ENCODE data around the gene ARHGEF11.

Gene ARHGEF11

DNA sequence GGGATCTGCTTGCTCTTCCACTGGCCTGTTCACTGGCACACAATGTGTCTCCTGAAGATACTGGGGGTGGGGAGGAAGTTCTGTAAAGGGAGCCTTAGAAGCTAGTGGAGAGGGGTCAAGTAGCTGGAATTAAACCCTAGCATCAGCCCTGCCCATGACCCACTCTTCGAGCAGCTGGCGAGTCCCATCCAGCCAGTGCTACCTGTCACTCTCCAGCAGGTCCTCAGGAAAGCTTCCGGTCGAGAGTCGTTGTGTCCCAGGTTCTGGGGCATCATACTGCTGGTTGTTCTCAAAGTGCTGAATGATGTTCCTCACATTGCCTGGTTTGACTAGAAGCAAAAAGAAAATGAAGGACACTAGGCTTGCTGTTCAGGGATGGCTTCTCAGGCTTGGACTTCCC, 94.2 kb downstream of the ARHGEF11 start:
- ChIA-PET CTCF (no interaction called here), POLR2A (no interaction called here)
- DNase-seq (ENCODE audit: extremely low spot score), result no peak
- TF ChIP-seq HDGF (IDR thresholded peaks at IDR 0.05; ENCODE audit: borderline replicate concordance) (no peak), ZNF384 (IDR thresholded peaks at IDR 0.05) (no peak)

DNA sequence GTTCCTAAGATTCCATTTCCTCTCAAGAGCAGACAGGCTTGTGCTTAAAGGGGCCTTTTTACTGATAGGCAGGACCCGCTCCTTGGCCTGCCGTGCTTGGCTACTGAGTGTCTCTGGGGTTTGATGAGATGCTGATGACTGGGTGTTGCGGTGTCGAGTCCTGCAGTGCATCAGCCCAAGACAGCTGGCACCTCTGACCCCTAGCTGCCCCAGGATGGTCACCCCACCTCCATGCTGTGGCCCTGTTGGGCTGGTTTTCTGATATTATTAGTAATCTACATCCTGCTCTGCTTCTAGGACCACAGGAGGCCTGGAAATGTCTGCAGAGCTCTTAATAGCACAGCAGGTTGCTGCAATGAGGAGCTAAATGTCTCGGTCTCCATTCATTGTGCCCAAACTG, 96.4 kb downstream of the ARHGEF11 start:
- no peak for TF ChIP-seq L3MBTL2 (conservative IDR thresholded peaks at IDR 0.05)
- TF ChIP-seq FOXK2 (IDR thresholded peaks at IDR 0.05), result no peak
- TF ChIP-seq ARNT (IDR thresholded peaks at IDR 0.05), result no peak
- TF ChIP-seq HDGF (IDR thresholded peaks at IDR 0.05; ENCODE audit: borderline replicate concordance), result no peak
- no peak for TF ChIP-seq BHLHE40 (IDR thresholded peaks at IDR 0.05; ENCODE audit: borderline replicate concordance)
- ChIA-PET CTCF (interaction anchor here (0.7 to 1.4 kb wide), 4 partner anchors 9 to 125 kb away, joined by 3 to 4 read pairs (median 4); no protein-coding TSS in a partner anchor), POLR2A (no interaction called here)
- no peak for DNase-seq (ENCODE audit: extremely low spot score)

DNA sequence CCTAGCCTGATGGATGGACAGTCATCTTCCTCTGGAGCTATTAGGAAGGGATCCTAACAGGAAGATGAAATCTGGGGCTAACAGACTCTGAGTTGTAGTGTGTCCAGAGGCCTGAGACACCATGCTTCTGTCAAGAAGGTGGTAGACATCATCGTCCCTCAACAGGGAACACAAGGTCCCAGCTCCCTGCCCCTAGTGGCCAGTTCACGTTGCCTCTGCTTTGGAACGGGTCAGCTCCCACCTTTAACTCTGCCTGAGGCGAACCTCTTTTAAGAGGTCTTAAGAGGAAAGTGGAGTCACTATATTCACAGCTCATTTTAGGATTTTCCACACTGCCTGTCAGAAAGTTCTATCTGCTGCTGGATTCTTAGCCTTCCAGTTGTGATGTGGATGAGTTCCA, 96.8 kb downstream of the ARHGEF11 start:
- DNase-seq (ENCODE audit: extremely low spot score), result peak; percentile 42
- POLR2A ChIA-PET, result no interaction called here
- no peak for TF ChIP-seq LEF1 (IDR thresholded peaks at IDR 0.05; ENCODE audit: borderline replicate concordance)
- no peak for TF ChIP-seq HDGF (IDR thresholded peaks at IDR 0.05; ENCODE audit: borderline replicate concordance)
- no peak for TF ChIP-seq ARNT (IDR thresholded peaks at IDR 0.05)
- TF ChIP-seq L3MBTL2 (conservative IDR thresholded peaks at IDR 0.05), result no peak
- no peak for TF ChIP-seq BHLHE40 (IDR thresholded peaks at IDR 0.05; ENCODE audit: borderline replicate concordance)
- no peak for TF ChIP-seq TARDBP (IDR thresholded peaks at IDR 0.05)
- no peak for TF ChIP-seq FOXA1 (IDR thresholded peaks at IDR 0.05)
- TF ChIP-seq, protein P1, sequence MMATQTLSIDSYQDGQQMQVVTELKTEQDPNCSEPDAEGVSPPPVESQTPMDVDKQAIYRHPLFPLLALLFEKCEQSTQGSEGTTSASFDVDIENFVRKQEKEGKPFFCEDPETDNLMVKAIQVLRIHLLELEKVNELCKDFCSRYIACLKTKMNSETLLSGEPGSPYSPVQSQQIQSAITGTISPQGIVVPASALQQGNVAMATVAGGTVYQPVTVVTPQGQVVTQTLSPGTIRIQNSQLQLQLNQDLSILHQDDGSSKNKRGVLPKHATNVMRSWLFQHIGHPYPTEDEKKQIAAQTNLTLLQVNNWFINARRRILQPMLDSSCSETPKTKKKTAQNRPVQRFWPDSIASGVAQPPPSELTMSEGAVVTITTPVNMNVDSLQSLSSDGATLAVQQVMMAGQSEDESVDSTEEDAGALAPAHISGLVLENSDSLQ (IDR thresholded peaks at IDR 0.05), result no peak
- CTCF ChIA-PET, result interaction anchor here (0.7 to 1.4 kb wide), 3 partner anchors 8 to 126 kb away, joined by 3 to 4 read pairs (median 3); no protein-coding TSS in a partner anchor

DNA sequence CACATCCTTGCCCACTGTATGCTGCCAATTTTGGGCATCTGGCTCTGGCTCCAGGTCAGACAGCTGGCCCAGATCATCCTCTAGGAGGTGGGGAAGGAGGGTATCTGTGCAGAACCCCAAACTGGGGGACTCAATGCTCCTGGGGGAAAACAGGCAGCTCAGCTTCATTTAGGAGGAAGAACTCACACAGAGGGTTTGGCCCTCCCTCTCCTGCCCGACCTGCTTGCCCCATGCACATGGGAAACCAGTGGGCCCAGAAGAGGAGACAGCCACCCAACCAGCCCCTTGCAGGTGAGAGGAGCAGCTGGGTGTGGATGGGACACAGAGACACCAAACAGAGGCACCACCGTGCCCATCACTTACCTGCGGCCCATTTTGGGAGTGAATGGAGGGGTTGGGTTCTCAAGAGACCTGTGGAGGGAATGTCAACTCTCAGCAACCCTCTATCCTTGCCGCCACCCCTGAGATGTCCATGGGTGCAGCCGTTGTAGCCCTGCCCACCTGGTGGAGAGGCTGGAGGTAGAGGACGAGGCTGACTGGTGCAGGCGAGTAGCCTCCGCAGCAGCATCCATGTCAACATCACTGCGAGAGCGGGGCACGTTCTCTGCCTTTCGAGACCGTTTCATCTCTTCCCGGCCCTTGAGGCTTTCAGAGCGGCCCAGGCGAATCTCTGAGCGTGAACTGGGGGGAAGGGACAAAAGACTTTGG, 97.6 kb downstream of the ARHGEF11 start:
- CTCF ChIA-PET, result interaction anchor here (1.2 to 1.4 kb wide), 2 partner anchors 8 to 11 kb away, joined by 3 to 4 read pairs; no protein-coding TSS in a partner anchor
- POLR2A ChIA-PET, result no interaction called here
- TF ChIP-seq CTBP1 (IDR thresholded peaks at IDR 0.05; ENCODE audit: borderline replicate concordance), result no peak
- no peak for TF ChIP-seq ELF4 (IDR thresholded peaks at IDR 0.05)
- TF ChIP-seq SP1 (IDR thresholded peaks at IDR 0.05), result no peak
- DNase-seq (ENCODE audit: extremely low spot score), result no peak

DNA sequence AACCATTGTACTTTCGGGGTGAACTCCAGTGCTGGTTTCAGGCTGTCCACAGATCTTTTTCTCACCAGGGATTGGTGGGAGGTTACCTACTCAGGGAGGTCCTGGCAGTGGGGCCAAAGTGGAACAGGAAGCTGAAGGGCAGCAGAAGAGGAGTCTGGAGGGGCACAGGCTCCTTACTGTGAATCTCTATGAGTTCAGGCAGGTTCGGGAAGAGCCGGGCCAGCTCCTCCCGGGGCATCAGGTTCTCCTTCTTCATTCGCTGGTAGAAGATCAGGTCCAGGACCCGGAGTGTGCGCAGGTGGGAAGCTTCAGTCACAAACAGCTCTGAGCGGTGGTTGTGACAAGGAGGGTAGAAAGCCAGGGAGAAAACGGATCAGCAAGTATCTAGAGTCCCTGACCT, 98.4 kb downstream of the ARHGEF11 start:
- ChIA-PET CTCF (no interaction called here), POLR2A (no interaction called here)
- no peak for TF ChIP-seq BHLHE40 (IDR thresholded peaks at IDR 0.05; ENCODE audit: borderline replicate concordance)
- TF ChIP-seq SP1 (IDR thresholded peaks at IDR 0.05), result no peak
- TF ChIP-seq ZNF384 (IDR thresholded peaks at IDR 0.05), result no peak
- no peak for TF ChIP-seq FOXK2 (IDR thresholded peaks at IDR 0.05)
- no peak for TF ChIP-seq TARDBP (IDR thresholded peaks at IDR 0.05)
- TF ChIP-seq ARNT (IDR thresholded peaks at IDR 0.05), result no peak
- TF ChIP-seq CTBP1 (IDR thresholded peaks at IDR 0.05; ENCODE audit: borderline replicate concordance), result no peak
- TF ChIP-seq SUZ12 (IDR thresholded peaks at IDR 0.05), result no peak
- TF ChIP-seq ELF4 (IDR thresholded peaks at IDR 0.05), result no peak
- no peak for TF ChIP-seq FOXM1 (IDR thresholded peaks at IDR 0.05; ENCODE audit: borderline replicate concordance)
- TF ChIP-seq FOXA1 (IDR thresholded peaks at IDR 0.05), result no peak
- DNase-seq (ENCODE audit: extremely low spot score), result no peak

DNA sequence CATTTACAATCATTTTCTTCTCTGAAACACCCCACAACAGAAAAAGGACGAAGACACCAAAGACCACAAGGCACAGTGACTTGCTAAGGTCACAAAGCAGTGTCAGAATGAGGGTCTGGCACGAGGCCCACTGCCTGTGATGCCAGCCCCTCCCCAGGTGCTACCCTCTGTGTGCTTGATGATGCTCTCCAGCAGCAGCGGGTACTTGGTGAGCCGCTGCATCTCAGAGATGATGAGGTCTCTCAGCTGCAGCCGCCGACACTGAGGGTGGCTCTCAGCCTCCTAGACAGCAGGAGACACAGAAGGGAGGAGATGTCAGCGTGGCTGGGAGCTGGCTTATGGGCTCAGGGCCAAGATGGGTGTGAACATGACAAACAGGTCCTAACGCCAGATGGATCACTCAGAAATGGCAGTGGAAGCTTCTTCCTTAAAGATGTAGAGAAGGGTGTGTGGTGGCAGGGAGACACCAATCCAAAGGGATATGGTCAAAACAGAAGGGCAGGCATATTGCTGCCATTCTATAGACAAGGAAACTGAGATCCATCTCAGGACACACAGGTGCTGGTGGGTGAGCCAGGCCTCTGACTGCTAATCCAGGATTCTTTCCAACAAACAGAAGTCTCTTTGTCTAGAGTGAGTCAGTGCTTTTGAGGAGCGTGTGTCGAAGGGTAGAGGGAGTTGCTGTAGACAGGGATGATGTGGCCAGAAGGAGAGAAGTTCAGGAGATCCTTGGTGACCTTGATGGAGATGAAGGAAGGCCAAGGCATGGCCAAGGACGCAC, 99.5 kb downstream of the ARHGEF11 start:
- TF ChIP-seq L3MBTL2 (conservative IDR thresholded peaks at IDR 0.05), result no peak
- TF ChIP-seq FOXM1 (IDR thresholded peaks at IDR 0.05; ENCODE audit: borderline replicate concordance), result no peak
- no peak for TF ChIP-seq ELF4 (IDR thresholded peaks at IDR 0.05)
- TF ChIP-seq, protein P1 (IDR thresholded peaks at IDR 0.05), result no peak
- no peak for TF ChIP-seq ZNF384 (IDR thresholded peaks at IDR 0.05)
- TF ChIP-seq ARNT (IDR thresholded peaks at IDR 0.05), result no peak
- TF ChIP-seq FOXK2 (IDR thresholded peaks at IDR 0.05), result no peak
- TF ChIP-seq BHLHE40 (IDR thresholded peaks at IDR 0.05; ENCODE audit: borderline replicate concordance), result no peak
- TF ChIP-seq NFRKB (IDR thresholded peaks at IDR 0.05), result no peak
- no peak for TF ChIP-seq HDGF (IDR thresholded peaks at IDR 0.05; ENCODE audit: borderline replicate concordance)
- DNase-seq (ENCODE audit: extremely low spot score), result no peak
- ChIA-PET CTCF (no interaction called here), POLR2A (no interaction called here)

DNA sequence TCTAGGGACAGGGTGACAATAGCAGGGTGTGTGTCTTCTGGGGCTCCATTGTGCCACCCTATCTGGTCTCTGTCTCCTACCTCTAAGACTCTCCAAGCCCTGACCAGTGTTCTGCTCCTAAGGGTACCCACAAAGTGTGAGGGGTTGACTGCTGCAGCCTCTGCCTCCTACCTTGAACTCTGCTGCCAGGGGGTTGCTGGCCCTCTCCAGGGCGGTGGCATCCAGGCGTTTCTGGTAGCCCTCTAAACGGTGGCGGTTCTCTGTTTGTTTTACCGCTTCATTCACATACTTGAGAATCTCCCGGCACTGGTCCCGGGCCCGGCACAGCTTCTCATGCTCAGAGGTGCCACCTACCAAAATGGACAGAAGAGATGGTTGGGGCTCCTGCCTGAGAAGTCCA, 100.7 kb downstream of the ARHGEF11 start:
- ChIA-PET CTCF (no interaction called here), POLR2A (no interaction called here)
- TF ChIP-seq FOXA1 (IDR thresholded peaks at IDR 0.05), result no peak
- no peak for DNase-seq (ENCODE audit: extremely low spot score)
